ENCODE measurements around the gene ZCCHC2. TPM values are rescaled to one million over a fixed set of nuclear protein-coding genes. Genes with fewer than 3 reads are reported as not detected.

The ZCCHC2 gene
- total and polyA plus RNA-seq, 9 of the 15 experiments (the other 6 are each of a cell fraction or from before 2014, with no cell fraction given) = 1.0 to 9.2 (median 6.0) TPM

GRCh38 chr18:62555135-62555534 lies 32.3 kb downstream of the ZCCHC2 start (continued):
- TF ChIP-seq MAFG (tag; conservative IDR thresholded peaks at IDR 0.05) (peak; percentile 55), ZNF41 (CRISPR knock-in tag; conservative IDR thresholded peaks at IDR 0.05) (no peak), SMC3 (conservative IDR thresholded peaks at IDR 0.05; ENCODE audit: insufficient read depth, low read depth, low read length) (no peak), EP300 (IDR thresholded peaks at IDR 0.05; ENCODE audit: low read length) (peak; percentile 29; the same call in 1 of the 2 replicates), RBM15 (IDR thresholded peaks at IDR 0.05; ENCODE audit: insufficient read depth, low read length) (no peak), MED1 (CRISPR knock-in tag; IDR thresholded peaks at IDR 0.05; ENCODE audit: borderline replicate concordance) (no peak)
- TF ChIP-seq, protein P1, sequence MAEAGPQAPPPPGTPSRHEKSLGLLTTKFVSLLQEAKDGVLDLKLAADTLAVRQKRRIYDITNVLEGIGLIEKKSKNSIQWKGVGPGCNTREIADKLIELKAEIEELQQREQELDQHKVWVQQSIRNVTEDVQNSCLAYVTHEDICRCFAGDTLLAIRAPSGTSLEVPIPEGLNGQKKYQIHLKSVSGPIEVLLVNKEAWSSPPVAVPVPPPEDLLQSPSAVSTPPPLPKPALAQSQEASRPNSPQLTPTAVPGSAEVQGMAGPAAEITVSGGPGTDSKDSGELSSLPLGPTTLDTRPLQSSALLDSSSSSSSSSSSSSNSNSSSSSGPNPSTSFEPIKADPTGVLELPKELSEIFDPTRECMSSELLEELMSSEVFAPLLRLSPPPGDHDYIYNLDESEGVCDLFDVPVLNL (CRISPR knock-in tag; IDR thresholded peaks at IDR 0.05; ENCODE audit: low read depth) = no peak
- TF ChIP-seq, protein P2, sequence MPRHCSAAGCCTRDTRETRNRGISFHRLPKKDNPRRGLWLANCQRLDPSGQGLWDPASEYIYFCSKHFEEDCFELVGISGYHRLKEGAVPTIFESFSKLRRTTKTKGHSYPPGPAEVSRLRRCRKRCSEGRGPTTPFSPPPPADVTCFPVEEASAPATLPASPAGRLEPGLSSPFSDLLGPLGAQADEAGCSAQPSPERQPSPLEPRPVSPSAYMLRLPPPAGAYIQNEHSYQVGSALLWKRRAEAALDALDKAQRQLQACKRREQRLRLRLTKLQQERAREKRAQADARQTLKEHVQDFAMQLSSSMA (CRISPR knock-in tag; IDR thresholded peaks at IDR 0.05) = no peak

DNA sequence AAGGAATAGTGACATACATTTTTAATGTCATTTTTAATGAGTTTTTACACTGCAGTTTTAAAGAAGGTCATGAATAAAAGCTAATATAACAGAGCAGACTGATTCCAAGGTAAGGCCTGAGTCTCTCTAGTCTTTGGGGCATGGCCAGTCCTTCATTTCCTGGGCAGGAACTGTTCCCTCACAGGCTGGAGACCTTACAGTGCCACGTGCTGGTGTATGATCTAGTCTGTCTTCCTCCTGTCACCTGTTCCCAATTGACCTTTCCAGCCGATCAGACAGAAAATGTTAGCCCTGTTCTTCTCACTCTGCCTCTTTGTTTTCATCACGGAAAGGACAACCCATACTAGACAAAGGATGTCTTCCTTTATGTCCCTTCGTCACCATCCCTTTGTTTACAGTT lies 33.6 kb downstream of the ZCCHC2 start:
- Histone ChIP-seq H3K27me3 (ENCODE audit: control insufficient read depth in 2 of 2, insufficient read depth in 2 of 2, low read length in 2 of 2) (no peaks in the 10 kb centered on the region), H3K36me3 (ENCODE audit: control insufficient read depth, insufficient read depth, low read length) (peaks cover 38% of the 10 kb centered on the region; the same call in 2 of the 3 replicates), H3K27ac (ENCODE audit: extremely low read depth, low read depth, low read length) (no peak overlapping the region; the same call in 2 of the 3 replicates), H3K9ac (ENCODE audit: insufficient read depth in 1 of 2, low read depth in 2 of 2, low read length in 2 of 2) (no peak overlapping the region), H2AFZ (ENCODE audit: low read depth, low read length) (no peak overlapping the region), H3K9me1 (ENCODE audit: control insufficient read depth, insufficient read depth, low read length) (no peaks in the 10 kb centered on the region), H4K20me1 (replicated peaks; ENCODE audit: control insufficient read depth, insufficient read depth, low read length) (no peaks in the 10 kb centered on the region), H3K4me2 (ENCODE audit: insufficient read depth, low read length) (no peak overlapping the region), H3K9me3 (replicated peaks; ENCODE audit: control insufficient read depth, insufficient read depth, low read depth, low read length) (no peaks in the 10 kb centered on the region), H3K4me3 (no peak overlapping the region), H3K4me1 (replicated peaks in 1 of 2; ENCODE audit: control insufficient read depth in 2 of 2, insufficient read depth in 2 of 2, low read length in 2 of 2) (peaks cover 0 to 14% of the 10 kb centered on the region in 2 experiments; a peak in 3 of 5 replicates), H3K79me2 (ENCODE audit: control insufficient read depth, insufficient read depth, low read length) (no peaks in the 10 kb centered on the region)
- no TSS peak for BruUV-seq (replicated peaks)
- DNase-seq (ENCODE audit: extremely low read depth in 1 of 4, low spot score in 3 of 4) (no peak), ATAC-seq (no peak), FAIRE-seq (peak; percentile 11)
- TF ChIP-seq U2AF2 (optimal IDR thresholded peaks at IDR 0.05; ENCODE audit: low read depth, low read length) = no peak
- no peak for TF ChIP-seq KLF16 (IDR thresholded peaks at IDR 0.05)
- TF ChIP-seq TSC22D4 (tag; IDR thresholded peaks at IDR 0.05) = no peak
- in situ Hi-C loops (cut with MboI) (no loop called here), intact Hi-C loops (cut with micrococcal nuclease) (no loop called here)
- POLR2A ChIA-PET = no interaction called here
- CTCF ChIA-PET (ENCODE audit: low intra/inter-chr PET ratio) = no interaction called here
- WGBS (ENCODE audit: insufficient coverage, low coverage, missing lambda C conversion rate) = 94% methylated on average over 4 of the region's 4 CpGs

Measured in K562 (cell line).